Stromal cell of bone marrow (primary cell): Measurements from ENCODE around the gene GSK3B.
"Not testable (repeated sequence)": the region's sequence is repeated elsewhere in the genome, so short reads cannot be mapped to it uniquely, and the experiment has no call there.

ENCODE experiments used
- DNase-seq: peaks from one replicate; pipeline ENCODE4 v3.0.0-alpha.2; 2012; ENCODE audit warnings: low read depth

Gene GSK3B

DNA sequence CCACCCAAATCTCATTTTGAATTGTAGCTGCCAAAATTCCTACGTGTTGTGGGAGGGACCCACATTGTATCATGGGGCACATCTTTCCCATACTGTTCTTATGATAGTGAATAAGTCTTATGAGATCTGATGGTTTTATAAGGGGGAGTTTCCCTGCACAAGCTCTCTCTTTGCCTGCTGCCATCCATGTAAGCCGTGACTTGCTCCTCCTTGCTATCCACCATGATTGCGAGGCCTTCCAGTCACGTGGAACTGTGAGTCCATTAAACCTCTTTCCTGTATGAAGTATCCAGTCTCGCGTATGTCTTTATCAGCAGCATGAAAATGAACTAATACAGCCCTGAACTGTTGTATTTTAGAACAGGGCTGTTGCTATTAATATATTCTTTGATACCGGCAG is 40.6 kb downstream of the GSK3B start:
- not testable (repeated sequence) for DNase-seq

GRCh38 chr3:120052677-120053076 is 41.6 kb downstream of the GSK3B start:
- DNase-seq: no peak

DNA sequence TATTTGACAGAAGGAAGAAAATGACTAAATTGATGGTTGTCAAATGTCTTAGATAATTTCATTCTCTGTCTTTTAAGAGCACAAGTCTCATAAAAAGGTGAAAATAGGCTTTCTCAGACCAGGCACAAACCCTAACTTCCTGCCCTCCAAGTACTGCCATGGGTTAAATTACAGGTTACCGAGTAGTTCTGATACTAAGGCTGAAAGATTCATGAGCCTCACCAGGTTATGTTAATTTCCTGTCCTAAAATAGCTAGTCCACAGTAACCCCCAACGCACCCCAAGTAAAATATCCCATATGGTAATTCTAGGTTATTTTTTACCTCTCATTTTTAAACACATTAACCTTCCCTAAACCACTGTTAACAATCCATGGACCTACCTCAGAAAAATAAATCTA is 42.0 kb downstream of the GSK3B start:
- no peak for DNase-seq

GRCh38 chr3:120051570-120051969 is 42.7 kb downstream of the GSK3B start:
- not testable (repeated sequence) for DNase-seq

GRCh38 chr3:120049881-120050539 is 44.2 kb downstream of the GSK3B start:
- DNase-seq: no peak

GRCh38 chr3:120049072-120049471 is 45.2 kb downstream of the GSK3B start:
- no peak for DNase-seq

DNA sequence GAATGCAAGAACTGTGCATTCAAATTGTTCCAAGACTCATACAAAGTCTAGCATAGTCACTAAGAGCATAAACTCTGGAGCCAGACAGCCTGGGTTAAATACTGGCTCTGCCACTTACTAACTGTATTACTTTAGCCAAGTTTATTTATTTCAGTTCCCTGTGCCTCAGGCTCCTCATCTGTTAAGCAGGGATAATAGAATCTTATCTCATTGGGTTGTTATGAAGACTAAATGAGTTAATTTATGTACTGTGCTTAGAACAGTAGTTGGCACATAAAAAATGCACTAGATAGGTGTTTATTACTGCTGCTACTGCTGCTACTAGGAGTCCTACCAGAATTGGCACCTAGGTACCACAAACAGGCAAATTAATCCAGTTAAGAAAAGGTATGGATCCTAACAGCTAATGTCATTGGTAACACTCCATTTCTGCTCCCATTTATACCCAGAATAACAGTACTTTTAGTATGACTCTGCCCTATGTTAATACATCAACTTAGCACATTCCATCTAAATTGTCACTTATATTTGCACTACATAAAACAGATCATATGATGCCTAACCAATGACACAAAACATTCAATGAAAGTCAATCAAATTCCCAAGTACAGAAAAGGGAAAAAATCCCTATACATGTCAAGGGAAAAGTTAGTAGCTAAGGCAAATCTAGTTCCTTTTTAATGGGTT is 45.7 kb downstream of the GSK3B start:
- no peak for DNase-seq

- DNase-seq: no peak
Observed at GRCh38 chr3:120047686-120048085, 46.6 kb downstream of the GSK3B start.

DNA sequence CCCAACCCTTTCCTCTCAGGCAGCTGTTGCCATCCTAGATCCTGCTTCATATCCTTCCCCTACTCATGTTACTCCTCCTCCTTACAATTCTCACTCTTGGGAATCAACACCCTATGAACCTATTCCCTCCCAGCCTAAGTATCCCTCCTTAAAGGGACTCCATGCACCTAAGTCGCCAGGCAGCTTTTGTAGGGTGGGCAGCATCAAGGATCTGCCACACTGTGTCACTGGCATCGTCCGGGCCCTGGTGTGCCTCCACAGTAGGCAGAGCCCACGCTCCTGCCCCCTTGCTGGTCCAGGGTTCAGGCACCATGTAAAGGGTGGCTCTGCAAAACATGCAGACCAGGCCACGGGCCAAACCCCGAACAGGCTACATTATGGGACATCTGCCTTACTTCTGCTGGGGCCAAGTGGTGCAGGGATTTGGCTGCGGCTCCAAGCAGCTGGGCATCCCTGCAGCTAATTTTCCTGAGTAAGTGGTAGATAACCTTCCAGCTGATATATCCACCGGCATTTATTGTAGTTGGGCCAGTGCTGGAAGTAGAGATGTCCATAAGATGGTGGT is 53.4 kb downstream of the GSK3B start:
- no peak for DNase-seq

DNA sequence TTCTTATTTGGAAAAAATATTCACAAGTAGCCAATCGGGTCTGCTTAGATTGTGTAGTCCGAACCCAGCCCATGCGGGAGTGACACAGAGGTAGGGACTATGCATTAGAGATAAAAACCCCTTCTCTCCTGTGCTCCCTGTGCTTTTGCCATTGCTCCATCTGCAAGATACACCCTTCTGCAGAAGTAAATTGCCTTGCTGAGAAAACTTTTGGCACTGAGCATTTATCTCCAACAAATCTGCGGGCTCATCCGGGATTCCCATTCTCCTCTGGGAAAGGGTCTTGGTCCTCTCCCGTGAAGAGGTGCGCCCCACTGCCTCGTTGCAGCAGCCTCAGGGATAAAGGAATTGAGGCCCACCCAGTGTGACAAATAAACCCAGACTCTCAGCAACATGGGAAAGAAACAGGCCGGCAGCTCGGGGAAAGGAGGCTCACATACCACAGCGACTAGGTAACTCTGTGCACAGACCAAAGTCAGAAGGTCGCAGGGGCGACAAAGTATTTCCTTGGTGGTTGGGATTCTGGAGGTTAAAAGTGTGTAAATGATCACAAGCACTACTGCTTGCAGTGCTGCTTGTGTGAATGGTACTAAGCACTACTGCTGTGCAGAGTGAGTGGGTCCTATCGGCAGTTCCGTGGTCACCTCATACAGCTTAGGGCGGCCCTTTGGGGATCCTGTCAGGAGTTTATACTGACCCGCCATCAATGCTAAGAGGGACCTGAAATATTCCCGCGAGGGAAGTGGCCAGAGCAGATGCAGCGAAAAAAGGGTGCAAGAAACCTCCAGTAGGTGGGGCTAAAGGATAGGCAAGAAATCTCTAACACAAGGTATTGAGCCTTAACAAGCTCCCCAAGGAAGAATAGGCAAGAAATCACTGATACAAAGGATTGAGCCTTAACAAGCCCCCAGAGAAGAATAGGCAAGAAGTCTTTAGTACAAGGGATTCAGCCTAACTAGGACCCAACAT is 54.3 kb downstream of the GSK3B start:
- DNase-seq: no peak

DNA sequence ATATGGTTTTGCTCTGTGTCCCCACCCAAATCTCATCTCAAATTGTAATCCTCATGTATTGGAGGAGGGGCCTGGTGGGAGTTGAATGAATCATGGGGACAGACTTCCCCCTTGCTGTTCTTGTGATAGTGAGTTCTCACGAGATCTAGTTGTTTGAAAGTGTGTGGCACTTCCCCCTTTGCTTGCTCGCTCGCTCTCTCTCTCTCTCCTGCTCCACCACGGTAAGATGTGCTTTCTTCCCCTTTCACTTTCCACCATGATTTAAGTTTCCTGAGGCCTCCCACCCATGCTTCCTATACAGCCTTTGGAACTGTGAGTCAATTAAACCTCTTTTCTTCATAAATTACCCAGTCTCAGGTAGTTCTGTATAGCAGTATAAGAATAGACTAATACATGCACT is 60.7 kb downstream of the GSK3B start:
- no peak for DNase-seq

GRCh38 chr3:120031561-120031960 is 62.7 kb downstream of the GSK3B start:
- DNase-seq: no peak

- DNase-seq: no peak
Observed at GRCh38 chr3:120029749-120030148, 64.5 kb downstream of the GSK3B start.

DNA sequence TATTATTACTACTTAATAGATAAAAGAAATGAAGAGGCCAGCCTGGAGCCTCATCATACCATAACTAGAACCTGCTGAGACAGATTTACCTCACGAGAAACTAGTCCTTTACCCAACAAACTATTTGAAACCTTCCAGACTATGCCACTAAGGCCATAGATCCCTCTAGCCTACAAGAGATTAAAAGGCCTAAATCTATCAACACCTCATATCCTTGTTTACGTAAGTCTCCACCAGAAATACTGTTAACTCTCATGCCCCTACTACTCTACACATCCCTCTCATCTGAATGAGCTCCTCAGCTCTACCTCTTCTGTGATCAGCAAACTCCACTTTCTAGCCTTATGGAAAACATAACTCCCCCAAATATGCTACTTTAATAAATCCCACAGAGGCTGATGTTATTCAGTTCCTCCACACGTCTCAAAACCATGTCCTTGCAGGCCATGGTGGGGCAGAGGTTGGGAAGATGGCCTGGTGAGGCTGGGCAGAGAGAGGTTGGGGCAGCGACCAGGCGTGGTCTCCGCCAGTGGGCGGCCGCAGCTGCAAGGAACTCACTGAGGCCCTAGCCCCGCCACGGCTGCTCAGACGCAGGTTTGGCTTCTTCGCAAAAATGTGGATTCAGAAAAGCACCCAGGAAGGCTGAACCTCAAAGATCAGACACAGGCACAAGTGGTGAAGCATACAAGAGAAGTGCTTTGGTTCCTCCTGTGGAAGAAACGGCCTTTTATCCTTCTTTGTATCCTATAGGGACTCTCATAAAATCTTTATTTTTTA is 65.8 kb downstream of the GSK3B start:
- DNase-seq: no peak

- DNase-seq: no peak
Observed at GRCh38 chr3:120027226-120027625, 67.0 kb downstream of the GSK3B start.

GRCh38 chr3:120025520-120025919 is 68.7 kb downstream of the GSK3B start:
- DNase-seq: no peak

DNA sequence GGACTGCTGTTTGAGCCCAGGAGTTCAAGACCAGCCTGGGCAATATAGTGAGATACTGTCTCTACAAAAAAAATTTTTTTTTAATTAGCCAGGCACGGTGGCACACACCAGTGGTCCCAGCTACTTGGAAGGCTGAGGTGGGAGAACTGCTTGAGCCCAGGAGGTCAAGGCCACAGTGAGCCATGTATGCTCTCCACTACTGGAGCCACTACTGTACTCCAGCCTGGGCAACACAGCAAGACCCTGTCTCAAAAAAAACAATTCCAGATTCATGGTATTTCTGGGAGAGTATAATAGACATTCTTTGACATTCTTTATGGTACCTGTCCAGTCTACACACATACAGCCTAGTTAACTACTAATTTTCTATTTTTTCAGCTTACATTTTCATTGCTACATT is 70.1 kb downstream of the GSK3B start:
- DNase-seq: no peak

DNA sequence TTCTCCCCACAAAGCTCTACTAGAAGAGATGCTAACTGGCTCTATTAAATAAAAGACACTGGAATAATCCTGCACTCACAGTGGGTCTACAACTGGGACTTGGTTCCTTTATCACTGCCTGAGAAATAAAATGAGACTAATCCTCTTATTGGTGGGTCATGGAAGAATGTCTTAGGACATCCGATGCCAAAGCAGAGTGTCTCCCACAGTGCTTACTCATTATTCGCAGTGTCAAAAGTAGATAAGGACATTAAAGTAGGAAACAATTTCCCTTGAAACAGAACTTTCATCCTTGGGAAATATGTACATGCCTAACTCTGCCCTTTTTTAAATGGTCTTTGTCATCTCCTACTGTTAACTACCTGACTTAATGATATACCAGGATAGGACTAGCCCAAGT is 71.5 kb downstream of the GSK3B start:
- no peak for DNase-seq

GRCh38 chr3:120021523-120021922 is 72.7 kb downstream of the GSK3B start:
- peak; percentile 16 for DNase-seq

DNA sequence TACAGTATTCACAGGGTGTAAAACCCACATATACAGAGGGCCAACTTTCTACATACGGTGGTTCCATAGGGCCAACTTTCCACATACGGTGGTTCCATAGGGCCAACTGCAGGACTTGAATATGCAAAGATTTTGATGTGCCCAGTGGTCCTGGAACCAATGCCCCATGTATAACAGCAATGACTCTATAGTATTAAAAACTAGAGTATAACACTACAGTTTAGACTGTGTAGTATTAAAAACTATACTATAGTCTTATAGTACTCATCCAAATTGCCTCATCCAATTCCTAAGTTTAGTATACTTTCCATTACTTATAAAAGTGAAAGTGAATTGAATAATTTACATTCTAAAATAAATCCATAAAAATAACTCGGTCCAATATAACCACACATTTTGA is 75.9 kb downstream of the GSK3B start:
- no peak for DNase-seq

DNA sequence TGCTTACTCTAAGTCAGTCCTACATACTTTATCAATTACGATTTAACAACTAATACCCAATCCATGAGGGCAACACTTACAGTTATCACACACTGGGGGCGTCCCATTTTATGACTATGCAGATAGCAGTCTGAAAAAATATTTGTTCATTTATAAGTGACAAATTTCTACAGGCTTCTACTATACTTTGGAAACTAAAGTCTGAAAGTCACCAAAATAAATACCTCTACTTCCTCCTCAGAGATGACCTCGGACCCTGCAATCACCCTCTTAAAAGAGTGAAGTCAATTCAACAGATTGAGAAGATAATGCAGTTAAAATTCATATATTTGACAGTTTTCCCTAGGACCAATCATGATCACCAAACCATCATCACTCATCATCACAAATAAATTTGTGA is 76.6 kb downstream of the GSK3B start:
- DNase-seq: no peak

GRCh38 chr3:120013481-120013880 is 80.8 kb downstream of the GSK3B start:
- no peak for DNase-seq
